BE2C (cell line): ENCODE measurements around the gene PSMG4.

Source experiments
- DNase-seq: peaks from one replicate; pipeline ENCODE4 v3.0.0-alpha.2; 2020
- H3K27me3 ChIP-seq: fragments of 250-450 bp; sonication (Bioruptor Pico); 2 replicates; pipeline ENCODE4 v1.5.1; 2020; ENCODE audit warnings: mild to moderate bottlenecking
- H3K36me3 ChIP-seq: fragments of 250-450 bp; sonication (Bioruptor Pico); 2 replicates; pipeline ENCODE4 v1.5.1; 2020; ENCODE audit warnings: mild to moderate bottlenecking
- H3K4me1 ChIP-seq: fragments of 250-450 bp; sonication (Bioruptor Pico); 2 replicates; pipeline ENCODE4 v1.5.1; 2020
- H3K4me3 ChIP-seq: 2 replicates; pipeline ENCODE4 v1.5.1; 2011; ENCODE audit warnings: low read depth, low read length
- H3K9me3 ChIP-seq: fragments of 250-450 bp; sonication (Bioruptor Pico); 2 replicates; pipeline ENCODE4 v1.5.1; 2020
- TF ChIP-seq, protein P1 (sequence below): IDR thresholded peaks from 2 replicates; pipeline ENCODE4 v1.5.1; 2012; ENCODE audit warnings: mild to moderate bottlenecking, low read depth, low read length

PSMG4 gene

DNA sequence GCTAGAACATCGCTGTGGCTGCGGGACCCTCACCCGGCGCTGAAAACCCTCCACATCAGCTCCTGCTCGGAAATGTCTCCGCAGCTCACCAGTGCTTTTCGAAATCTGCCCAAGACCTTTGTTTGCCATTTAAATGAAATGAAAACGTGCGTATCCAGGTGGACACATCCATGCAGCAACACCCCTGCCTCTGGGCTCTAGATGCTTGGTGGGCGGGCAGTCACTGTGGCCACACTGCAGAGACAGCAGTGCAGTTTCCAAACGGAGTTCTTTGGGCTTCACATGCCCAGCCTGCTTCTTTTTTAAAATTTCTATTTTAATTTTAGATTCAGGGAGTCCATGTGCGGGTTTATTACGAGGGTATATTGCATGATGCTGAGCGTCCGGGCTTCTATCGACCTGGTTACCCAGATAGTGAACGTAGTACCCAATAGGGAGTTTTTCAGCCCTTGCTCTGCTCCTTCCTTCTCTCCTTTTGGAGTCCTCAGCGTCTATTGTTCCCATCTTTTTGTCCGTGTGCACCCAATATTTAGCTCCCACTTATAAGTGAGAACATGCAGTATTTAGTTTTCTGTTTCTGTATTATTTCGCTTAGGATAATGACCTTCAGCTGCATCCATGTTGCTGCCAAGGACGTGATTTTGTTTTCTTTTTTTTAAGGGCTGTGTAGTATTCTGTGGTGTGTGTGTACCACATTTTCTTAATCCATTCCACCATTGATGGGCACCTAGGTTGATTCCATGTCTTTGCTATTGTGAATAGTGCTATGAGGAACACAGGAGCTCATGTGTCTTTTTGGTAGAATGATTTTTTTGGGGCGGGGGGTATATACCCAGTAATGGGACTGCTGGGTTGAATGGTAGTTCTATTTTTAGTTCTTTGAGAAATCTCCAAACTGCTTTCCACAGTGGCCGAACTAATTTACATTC, 26.5 kb upstream of the PSMG4 start:
- DNase-seq: peak; percentile 49
- TF ChIP-seq, protein P1, sequence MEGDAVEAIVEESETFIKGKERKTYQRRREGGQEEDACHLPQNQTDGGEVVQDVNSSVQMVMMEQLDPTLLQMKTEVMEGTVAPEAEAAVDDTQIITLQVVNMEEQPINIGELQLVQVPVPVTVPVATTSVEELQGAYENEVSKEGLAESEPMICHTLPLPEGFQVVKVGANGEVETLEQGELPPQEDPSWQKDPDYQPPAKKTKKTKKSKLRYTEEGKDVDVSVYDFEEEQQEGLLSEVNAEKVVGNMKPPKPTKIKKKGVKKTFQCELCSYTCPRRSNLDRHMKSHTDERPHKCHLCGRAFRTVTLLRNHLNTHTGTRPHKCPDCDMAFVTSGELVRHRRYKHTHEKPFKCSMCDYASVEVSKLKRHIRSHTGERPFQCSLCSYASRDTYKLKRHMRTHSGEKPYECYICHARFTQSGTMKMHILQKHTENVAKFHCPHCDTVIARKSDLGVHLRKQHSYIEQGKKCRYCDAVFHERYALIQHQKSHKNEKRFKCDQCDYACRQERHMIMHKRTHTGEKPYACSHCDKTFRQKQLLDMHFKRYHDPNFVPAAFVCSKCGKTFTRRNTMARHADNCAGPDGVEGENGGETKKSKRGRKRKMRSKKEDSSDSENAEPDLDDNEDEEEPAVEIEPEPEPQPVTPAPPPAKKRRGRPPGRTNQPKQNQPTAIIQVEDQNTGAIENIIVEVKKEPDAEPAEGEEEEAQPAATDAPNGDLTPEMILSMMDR: no peak
- no peaks in the 10 kb centered on the region for H3K9me3 ChIP-seq
- no peaks in the 10 kb centered on the region for H3K36me3 ChIP-seq
- peaks cover 12% of the 10 kb centered on the region for H3K4me1 ChIP-seq
- H3K27me3 ChIP-seq: peaks cover 17% of the 10 kb centered on the region
- peak overlapping the region; percentile 94 for H3K4me3 ChIP-seq

DNA sequence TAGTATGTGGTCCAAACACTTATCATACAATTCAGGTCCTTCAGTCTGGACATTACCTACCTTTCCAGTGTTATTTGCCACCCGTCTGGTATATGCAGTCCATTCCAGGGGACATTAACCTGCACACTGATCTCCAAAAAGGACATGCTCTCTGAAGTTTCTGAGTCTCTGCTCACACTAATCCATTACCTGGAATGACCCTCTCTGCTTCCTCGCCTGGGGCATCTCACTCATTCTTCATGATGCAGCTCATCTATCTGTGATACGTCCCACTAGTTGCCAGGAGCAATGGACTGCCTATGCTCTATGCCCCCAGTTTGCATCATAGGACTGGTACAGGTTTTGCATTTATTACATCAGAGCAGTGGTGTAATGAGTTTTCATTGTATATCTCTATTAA, 25.4 kb upstream of the PSMG4 start:
- H3K27me3 ChIP-seq: peaks cover 13% of the 10 kb centered on the region
- TF ChIP-seq, protein P1: no peak
- no peak for DNase-seq
- H3K9me3 ChIP-seq: no peaks in the 10 kb centered on the region
- H3K4me1 ChIP-seq: peaks cover 12% of the 10 kb centered on the region
- no peak overlapping the region; the same call in 1 of the 2 replicates for H3K4me3 ChIP-seq
- H3K36me3 ChIP-seq: no peaks in the 10 kb centered on the region

DNA sequence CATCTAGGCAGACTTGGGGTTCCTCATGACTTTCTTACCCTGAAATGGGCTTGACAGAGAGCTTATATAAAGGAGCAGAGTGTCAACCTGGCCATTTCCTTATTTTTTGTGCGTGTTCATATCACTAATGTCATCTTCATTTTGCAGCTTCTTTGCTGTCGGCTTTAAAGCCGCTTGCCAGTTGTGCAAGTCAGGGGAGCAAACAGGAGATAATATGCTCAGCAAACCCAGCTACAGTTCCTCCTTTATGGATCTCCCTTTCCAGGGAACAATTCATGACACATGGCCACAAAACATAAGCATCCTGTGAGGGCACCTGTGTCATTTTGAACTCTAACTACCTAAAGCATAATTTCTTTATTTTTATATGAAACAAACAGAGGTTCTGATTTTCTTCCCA, 24.8 kb upstream of the PSMG4 start:
- H3K36me3 ChIP-seq: no peaks in the 10 kb centered on the region
- peaks cover 12% of the 10 kb centered on the region for H3K4me1 ChIP-seq
- no peak overlapping the region for H3K4me3 ChIP-seq
- no peaks in the 10 kb centered on the region for H3K9me3 ChIP-seq
- TF ChIP-seq, protein P1: no peak
- peaks cover 11% of the 10 kb centered on the region for H3K27me3 ChIP-seq
- no peak for DNase-seq

DNA sequence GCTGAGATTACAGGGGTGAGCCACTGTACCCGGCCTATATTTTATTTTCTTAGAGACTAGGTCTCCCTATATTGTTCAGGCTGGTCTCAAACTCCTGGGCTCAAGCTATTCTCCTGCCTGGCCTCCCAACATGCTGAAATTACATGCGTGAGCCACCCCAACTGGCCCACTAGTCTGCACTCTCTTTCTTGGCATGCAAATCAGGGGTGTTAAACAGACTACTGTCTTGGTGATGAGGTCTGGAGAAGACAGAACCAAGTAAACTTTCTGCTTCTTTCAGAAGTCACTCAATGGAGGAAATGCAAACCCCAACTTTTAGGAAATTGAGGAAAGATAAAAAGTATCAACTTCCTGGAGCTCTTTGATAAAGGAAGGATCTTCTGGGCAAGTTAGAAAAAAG, 23.3 kb upstream of the PSMG4 start:
- TF ChIP-seq, protein P1: no peak
- Histone ChIP-seq H3K4me1 (peaks cover 7% of the 10 kb centered on the region), H3K36me3 (no peaks in the 10 kb centered on the region), H3K4me3 (no peak overlapping the region), H3K9me3 (no peaks in the 10 kb centered on the region), H3K27me3 (no peaks in the 10 kb centered on the region)
- no peak for DNase-seq

DNA sequence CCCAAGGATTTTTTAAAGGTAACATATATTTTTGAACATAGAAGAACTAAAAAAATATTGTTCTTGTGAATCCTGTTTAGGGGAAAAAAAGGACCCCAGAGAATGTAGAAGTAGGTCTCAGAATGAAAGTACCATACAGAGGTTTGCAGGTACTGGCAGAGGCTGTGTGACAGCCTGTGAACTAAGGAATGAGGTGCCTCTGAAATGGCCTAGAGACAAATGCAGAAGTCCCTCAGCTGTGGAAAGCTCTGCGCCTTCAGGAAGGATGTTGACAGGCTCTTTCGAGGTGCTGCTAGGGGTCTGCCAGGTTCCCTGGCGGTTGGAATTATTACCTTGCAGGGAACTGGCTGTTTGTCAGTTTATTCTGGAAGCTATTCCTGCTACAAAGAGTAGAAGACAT, 22.7 kb upstream of the PSMG4 start:
- Histone ChIP-seq H3K4me3 (no peak overlapping the region), H3K4me1 (peaks cover 7% of the 10 kb centered on the region), H3K36me3 (no peaks in the 10 kb centered on the region), H3K9me3 (no peaks in the 10 kb centered on the region), H3K27me3 (no peaks in the 10 kb centered on the region)
- TF ChIP-seq, protein P1: no peak
- DNase-seq: no peak
